ENCODE results near the gene ALG12. TPM values are rescaled to one million over a fixed set of nuclear protein-coding genes. Genes with fewer than 3 reads are reported as not detected.

The ALG12 gene
- total and polyA plus RNA-seq, 2 of the 13 experiments (the other 11 are each of a cell fraction or from before 2014, with no cell fraction given), result 7.8 to 15.8 TPM

- TF ChIP-seq ZNF296 (CRISPR knock-in tag; conservative IDR thresholded peaks at IDR 0.05) (no peak), KDM5A (IDR thresholded peaks at IDR 0.05; ENCODE audit: borderline replicate concordance, low read length) (no peak), SP2 (CRISPR knock-in tag; IDR thresholded peaks at IDR 0.05) (peak; percentile 84), HHEX (CRISPR knock-in tag; IDR thresholded peaks at IDR 0.05) (no peak), ZNF724P (CRISPR knock-in tag; IDR thresholded peaks at IDR 0.05; ENCODE audit: borderline replicate concordance) (no peak; the same call in 1 of the 2 replicates), TFE3 (CRISPR knock-in tag; IDR thresholded peaks at IDR 0.05) (no peak; the same call in 1 of the 2 replicates), HDAC1 (CRISPR knock-in tag; IDR thresholded peaks at IDR 0.05) (peak; percentile 51; the same call in 1 of the 2 replicates), ZBTB21 (CRISPR knock-in tag; IDR thresholded peaks at IDR 0.05) (no peak), SUZ12 (IDR thresholded peaks at IDR 0.05; ENCODE audit: low read depth, low read length) (no peak), ZNF687 (CRISPR knock-in tag; IDR thresholded peaks at IDR 0.05) (peak; percentile 90), ZNF616 (CRISPR knock-in tag; IDR thresholded peaks at IDR 0.05; ENCODE audit: low read depth) (no peak), ZNF501 (CRISPR knock-in tag; IDR thresholded peaks at IDR 0.05) (peak; percentile 59; the same call in 1 of the 2 replicates), ZFP91 (CRISPR knock-in tag; IDR thresholded peaks at IDR 0.05; ENCODE audit: borderline replicate concordance) (peak; percentile 77; the same call in 1 of the 2 replicates), ZFY (CRISPR knock-in tag; IDR thresholded peaks at IDR 0.05) (peak; percentile 92), BRD4 (CRISPR knock-in tag; IDR thresholded peaks at IDR 0.05) (no peak), ZNF7 (CRISPR knock-in tag; IDR thresholded peaks at IDR 0.05) (no peak), PRDM4 (CRISPR knock-in tag; IDR thresholded peaks at IDR 0.05; ENCODE audit: borderline replicate concordance) (no peak), PBX2 (CRISPR knock-in tag; IDR thresholded peaks at IDR 0.05) (no peak)
These were observed at the start of gene ALG12, which contains the start of gene CRELD2 (continued) for GRCh38 chr22:49917974-49918910.
